ENCODE data around the gene EP400.

DNA sequence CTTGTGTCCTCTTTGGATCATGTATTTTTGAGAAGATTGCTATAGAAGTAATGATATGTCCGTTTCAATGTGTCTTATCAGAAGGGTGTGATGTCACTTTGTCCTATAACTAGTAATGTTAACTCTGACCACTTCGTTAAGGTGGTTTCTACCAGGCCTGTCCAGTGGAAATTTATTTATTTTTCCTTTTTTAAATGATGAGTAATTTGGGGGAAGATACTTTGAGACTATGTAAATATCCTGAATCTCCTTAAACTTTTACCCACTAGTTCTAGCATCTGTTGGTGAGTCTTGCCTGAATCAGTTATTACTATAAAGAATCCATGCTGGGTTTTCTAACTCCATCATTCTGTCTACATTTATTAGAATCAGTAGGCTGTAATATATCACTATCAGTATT is 15.3 kb downstream of the EP400 start:
- TF ChIP-seq, protein P1, sequence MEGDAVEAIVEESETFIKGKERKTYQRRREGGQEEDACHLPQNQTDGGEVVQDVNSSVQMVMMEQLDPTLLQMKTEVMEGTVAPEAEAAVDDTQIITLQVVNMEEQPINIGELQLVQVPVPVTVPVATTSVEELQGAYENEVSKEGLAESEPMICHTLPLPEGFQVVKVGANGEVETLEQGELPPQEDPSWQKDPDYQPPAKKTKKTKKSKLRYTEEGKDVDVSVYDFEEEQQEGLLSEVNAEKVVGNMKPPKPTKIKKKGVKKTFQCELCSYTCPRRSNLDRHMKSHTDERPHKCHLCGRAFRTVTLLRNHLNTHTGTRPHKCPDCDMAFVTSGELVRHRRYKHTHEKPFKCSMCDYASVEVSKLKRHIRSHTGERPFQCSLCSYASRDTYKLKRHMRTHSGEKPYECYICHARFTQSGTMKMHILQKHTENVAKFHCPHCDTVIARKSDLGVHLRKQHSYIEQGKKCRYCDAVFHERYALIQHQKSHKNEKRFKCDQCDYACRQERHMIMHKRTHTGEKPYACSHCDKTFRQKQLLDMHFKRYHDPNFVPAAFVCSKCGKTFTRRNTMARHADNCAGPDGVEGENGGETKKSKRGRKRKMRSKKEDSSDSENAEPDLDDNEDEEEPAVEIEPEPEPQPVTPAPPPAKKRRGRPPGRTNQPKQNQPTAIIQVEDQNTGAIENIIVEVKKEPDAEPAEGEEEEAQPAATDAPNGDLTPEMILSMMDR (IDR thresholded peaks at IDR 0.05; ENCODE audit: low read depth, low read length, poor library complexity, severe bottlenecking), result no peak
- TF ChIP-seq EZH2phosphoT487 (IDR thresholded peaks at IDR 0.05; ENCODE audit: borderline replicate concordance, low read length), result no peak
